Ovary (tissue), 3 donors: ENCODE data around the gene DOHH.

Experiments
- CTCF ChIP-seq, 3 donors: fragments of 450-650 bp in 2 of 3; fragments of 200-600 bp in 1 of 3; IDR thresholded peaks; one replicate each; pipeline versions ENCODE4 v1.5.1 to v1.8.0; 2016 to 2022; ENCODE audit warnings: antibody characterized with exemption in 3 of 3, mild to moderate bottlenecking in 1 of 3
- POLR2A ChIP-seq: fragments of 450-650 bp; IDR thresholded peaks from one replicate; pipeline ENCODE4 v1.6.1; 2017; ENCODE audit warnings: antibody characterized with exemption, mild to moderate bottlenecking, moderate library complexity
- donor health status: DM: no; HTN: no; CAD: no.

DNA sequence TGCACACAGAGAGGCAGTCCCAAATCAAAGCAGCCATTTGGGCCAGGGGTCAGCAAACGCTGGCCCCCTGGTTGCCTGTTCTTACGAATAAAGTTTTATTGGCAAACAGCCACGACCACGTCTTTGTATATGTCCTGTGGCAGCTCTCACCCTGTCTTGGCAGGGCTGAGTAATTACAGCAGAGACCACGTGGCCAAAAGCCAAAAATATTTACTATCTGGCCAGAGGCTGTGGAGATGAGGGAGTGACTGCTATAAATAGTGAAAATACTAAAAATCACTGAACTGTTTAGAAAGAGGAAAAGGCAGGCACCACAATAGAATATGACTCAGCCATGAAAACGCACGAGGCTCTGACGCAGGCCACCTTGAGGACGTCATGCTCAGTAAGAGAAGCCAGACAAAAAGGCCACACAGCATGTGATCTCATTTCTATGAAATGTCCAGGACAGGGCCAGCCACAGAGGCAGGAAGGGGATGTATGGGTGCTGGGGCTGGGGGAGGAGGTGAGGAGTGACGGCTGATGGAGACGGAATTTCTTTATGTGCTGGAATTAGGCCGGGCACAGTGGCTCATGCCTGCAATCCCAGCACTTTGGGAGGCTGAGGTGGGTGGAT is 49.6 kb downstream of the DOHH start:
- TF ChIP-seq POLR2A (no peak), CTCF (IDR thresholded peaks at IDR 0.05) (no peak)
